Endodermal cell (in vitro differentiated cells): ENCODE results near the gene ATG16L1. TPM values are rescaled to one million over a fixed set of nuclear protein-coding genes. Genes with fewer than 3 reads are reported as not detected.

Experiments used
- DNase-seq: peaks from one replicate; pipeline ENCODE4 v3.0.0-alpha.2; 2017
- H3K27ac ChIP-seq: 2 replicates; pipeline ENCODE4 v1.5.1; 2013; ENCODE audit warnings: mild to moderate bottlenecking, low read depth, low read length, moderate library complexity
- H3K27me3 ChIP-seq: 2 replicates; pipeline ENCODE4 v1.6.1; 2013; ENCODE audit warnings: mild to moderate bottlenecking, low read length, moderate library complexity; ENCODE audit not compliant: insufficient read depth, control insufficient read depth, poor library complexity, severe bottlenecking
- H3K36me3 ChIP-seq: 2 replicates; pipeline ENCODE4 v1.7.0; 2013; ENCODE audit warnings: mild to moderate bottlenecking, low read length, moderate library complexity; ENCODE audit not compliant: control insufficient read depth, insufficient read depth
- H3K4me1 ChIP-seq: one replicate; pipeline ENCODE4 v1.7.0; 2013; ENCODE audit warnings: low read length; ENCODE audit not compliant: control insufficient read depth, insufficient read depth
- H3K4me3 ChIP-seq: 2 replicates; pipeline ENCODE4 v1.5.1; 2013; ENCODE audit warnings: mild to moderate bottlenecking, low read length, moderate library complexity
- H3K9ac ChIP-seq: 2 replicates; pipeline ENCODE4 v1.6.1; 2013; ENCODE audit warnings: mild to moderate bottlenecking, low read length, moderate library complexity; ENCODE audit not compliant: poor library complexity, severe bottlenecking; ENCODE audit errors: extremely low read depth
- H3K9me3 ChIP-seq: 2 replicates; pipeline ENCODE4 v1.6.1; 2013; ENCODE audit warnings: mild to moderate bottlenecking, low read length, moderate library complexity; ENCODE audit not compliant: control insufficient read depth
- H3K27ac Mint-ChIP-seq: 2 replicates; pipeline ENCODE4 v1.8.0; 2020; ENCODE audit warnings: mixed read lengths
- H3K27me3 Mint-ChIP-seq: 2 replicates; pipeline ENCODE4 v1.8.0; 2021; ENCODE audit warnings: mild to moderate bottlenecking, mixed read lengths; ENCODE audit not compliant: insufficient read depth
- H3K36me3 Mint-ChIP-seq: 2 replicates; pipeline ENCODE4 v1.8.0; 2020; ENCODE audit warnings: low read depth, mixed read lengths
- H3K4me1 Mint-ChIP-seq: 2 replicates; pipeline ENCODE4 v1.8.0; 2020; ENCODE audit warnings: mixed read lengths
- H3K4me3 Mint-ChIP-seq: 2 replicates; pipeline ENCODE4 v1.8.0; 2020; ENCODE audit warnings: mild to moderate bottlenecking, moderate library complexity, mixed read lengths
- H3K9me3 Mint-ChIP-seq: 2 replicates; pipeline ENCODE4 v1.8.0; 2020; ENCODE audit warnings: mild to moderate bottlenecking, mixed read lengths
- WGBS, 2 experiments: methylation state at CpG; one replicate each; pipeline versions ENCODE4 v1.1.5 to v1.1.7; 2013; ENCODE audit warnings: missing lambda C conversion rate in 2 of 2, mixed read lengths in 1 of 2; ENCODE audit not compliant: insufficient coverage in 1 of 2, insufficient read length in 1 of 2; 5-methylcytosine and 5-hydroxymethylcytosine counted together
- total RNA-seq, 2 donors: library from RNA; stranded (reverse); fragmentation: NEBNext Ultra II Directional in 1 of 2; extraction: Animal tissue kit (Norgen Biotek cat#: 25700) in 1 of 2; gene quantifications; 2 replicates in 1 of 2; 3 replicates in 1 of 2; pipeline ENCODE4 v1.2.1, GENCODE V29; 2021
- TF ChIP-seq, protein P1 (sequence below): fragments of 200-600 bp; sonication (generic); conservative IDR thresholded peaks from 2 replicates; pipeline ENCODE4 v1.5.0; 2021; ENCODE audit warnings: antibody characterized with exemption, mild to moderate bottlenecking

ATG16L1 gene
- total RNA-seq, 2 donors from 2014 or later = 29.6 to 31.6 TPM

DNA sequence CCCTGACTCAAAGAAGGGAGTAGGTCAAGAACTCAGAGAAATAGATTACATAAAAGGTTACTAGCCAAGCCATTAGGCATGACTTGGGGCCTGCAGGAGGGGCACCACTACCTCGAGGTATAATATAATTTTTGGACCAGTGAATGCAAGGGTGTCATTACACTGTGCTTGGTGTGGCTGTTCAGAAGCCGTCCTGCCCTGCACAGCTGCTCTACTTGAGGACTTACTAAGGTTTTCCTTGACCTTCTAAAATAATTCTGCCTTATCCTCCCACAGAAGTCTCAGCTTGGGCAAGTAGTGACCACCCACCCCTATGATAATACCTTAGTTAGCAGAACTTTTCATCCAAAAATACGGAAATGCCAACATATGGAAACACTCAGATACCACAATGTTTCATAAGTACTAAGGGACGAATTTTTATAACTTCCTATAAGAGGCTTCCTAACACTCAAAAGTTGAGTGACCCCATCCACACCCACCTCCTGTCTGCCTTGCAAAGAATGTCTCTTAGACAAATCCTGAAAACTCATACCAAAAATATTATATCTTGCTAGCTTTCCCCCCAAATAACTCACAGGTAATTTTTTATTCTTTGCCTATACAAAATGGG is 17.7 kb upstream of the ATG16L1 start:
- no peak overlapping the region for H3K27ac ChIP-seq
- Mint-ChIP-seq H3K27me3 (no peaks in the 10 kb centered on the region), H3K4me3 (no peak overlapping the region), H3K9me3 (no peaks in the 10 kb centered on the region), H3K36me3 (no peaks in the 10 kb centered on the region), H3K4me1 (peaks cover 4% of the 10 kb centered on the region), H3K27ac (no peak overlapping the region)
- TF ChIP-seq, protein P1, sequence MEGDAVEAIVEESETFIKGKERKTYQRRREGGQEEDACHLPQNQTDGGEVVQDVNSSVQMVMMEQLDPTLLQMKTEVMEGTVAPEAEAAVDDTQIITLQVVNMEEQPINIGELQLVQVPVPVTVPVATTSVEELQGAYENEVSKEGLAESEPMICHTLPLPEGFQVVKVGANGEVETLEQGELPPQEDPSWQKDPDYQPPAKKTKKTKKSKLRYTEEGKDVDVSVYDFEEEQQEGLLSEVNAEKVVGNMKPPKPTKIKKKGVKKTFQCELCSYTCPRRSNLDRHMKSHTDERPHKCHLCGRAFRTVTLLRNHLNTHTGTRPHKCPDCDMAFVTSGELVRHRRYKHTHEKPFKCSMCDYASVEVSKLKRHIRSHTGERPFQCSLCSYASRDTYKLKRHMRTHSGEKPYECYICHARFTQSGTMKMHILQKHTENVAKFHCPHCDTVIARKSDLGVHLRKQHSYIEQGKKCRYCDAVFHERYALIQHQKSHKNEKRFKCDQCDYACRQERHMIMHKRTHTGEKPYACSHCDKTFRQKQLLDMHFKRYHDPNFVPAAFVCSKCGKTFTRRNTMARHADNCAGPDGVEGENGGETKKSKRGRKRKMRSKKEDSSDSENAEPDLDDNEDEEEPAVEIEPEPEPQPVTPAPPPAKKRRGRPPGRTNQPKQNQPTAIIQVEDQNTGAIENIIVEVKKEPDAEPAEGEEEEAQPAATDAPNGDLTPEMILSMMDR = no peak
- H3K4me3 ChIP-seq = no peak overlapping the region
- H3K27me3 ChIP-seq = no peaks in the 10 kb centered on the region
- no peaks in the 10 kb centered on the region for H3K9me3 ChIP-seq
- H3K36me3 ChIP-seq = no peaks in the 10 kb centered on the region
- no peak overlapping the region for H3K9ac ChIP-seq
- H3K4me1 ChIP-seq = no peaks in the 10 kb centered on the region
- no peak for DNase-seq
- 89 to 92% methylated on average over 3 to 4 of the region's 4 CpGs for WGBS, 2 experiments

DNA sequence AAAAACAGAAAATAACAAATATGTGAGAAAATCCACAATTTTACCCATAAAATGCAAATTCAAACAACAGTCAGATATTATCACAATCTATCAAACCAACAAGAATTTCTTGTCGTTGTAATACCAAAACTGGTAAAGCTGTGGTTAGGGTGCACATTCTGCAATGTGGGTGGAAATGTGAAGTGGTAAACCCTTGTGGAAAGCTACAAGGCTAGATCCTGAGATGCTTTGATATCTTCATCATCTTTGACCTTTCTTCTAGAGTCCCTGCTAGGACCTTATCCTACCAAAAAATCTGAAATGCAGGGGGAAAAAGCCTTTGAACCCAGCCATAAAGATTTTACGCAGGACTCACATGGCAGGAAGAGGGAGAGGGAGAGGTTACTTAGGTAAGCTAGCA is 17.2 kb upstream of the ATG16L1 start:
- Mint-ChIP-seq H3K36me3 (no peaks in the 10 kb centered on the region), H3K27ac (no peak overlapping the region), H3K9me3 (peaks cover 2% of the 10 kb centered on the region), H3K27me3 (peaks cover 2% of the 10 kb centered on the region), H3K4me3 (no peak overlapping the region), H3K4me1 (peaks cover 4% of the 10 kb centered on the region)
- Histone ChIP-seq H3K36me3 (no peaks in the 10 kb centered on the region), H3K27me3 (no peaks in the 10 kb centered on the region), H3K9ac (no peak overlapping the region), H3K4me3 (no peak overlapping the region), H3K27ac (no peak overlapping the region), H3K9me3 (no peaks in the 10 kb centered on the region), H3K4me1 (no peaks in the 10 kb centered on the region)
- DNase-seq = no peak
- WGBS, 2 experiments = 98% methylated on average over 2 of the region's 2 CpGs; no CpG with 5 or more reads in 1 of the 2 experiments
- TF ChIP-seq, protein P1 = no peak

DNA sequence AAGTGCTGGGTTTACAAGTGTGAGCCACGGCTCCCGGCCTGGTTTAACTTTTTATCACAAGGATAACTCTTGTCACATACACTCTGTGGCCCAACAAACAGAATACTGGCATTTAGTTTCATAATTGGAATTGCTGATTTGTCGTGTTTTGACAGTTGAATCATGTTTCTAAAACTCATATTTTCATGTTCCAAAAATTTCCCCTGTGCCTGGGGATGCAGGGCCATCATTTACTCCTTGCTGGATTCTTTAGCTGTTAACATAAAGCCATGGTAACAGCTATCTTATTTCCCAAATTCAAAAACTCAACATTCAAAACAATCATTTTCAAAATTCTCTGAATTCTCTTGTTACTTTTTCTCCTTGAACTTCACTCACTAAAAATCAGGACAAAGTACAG is 16.5 kb upstream of the ATG16L1 start:
- peaks cover 5% of the 10 kb centered on the region for H3K9me3 Mint-ChIP-seq
- Histone ChIP-seq H3K27ac (no peak overlapping the region), H3K36me3 (no peaks in the 10 kb centered on the region), H3K4me1 (no peaks in the 10 kb centered on the region), H3K9me3 (no peaks in the 10 kb centered on the region), H3K9ac (no peak overlapping the region), H3K4me3 (no peak overlapping the region), H3K27me3 (no peaks in the 10 kb centered on the region)
- H3K4me3 Mint-ChIP-seq = no peak overlapping the region
- H3K27me3 Mint-ChIP-seq = peaks cover 2% of the 10 kb centered on the region
- no peaks in the 10 kb centered on the region for H3K36me3 Mint-ChIP-seq
- DNase-seq = no peak
- peaks cover 4% of the 10 kb centered on the region for H3K4me1 Mint-ChIP-seq
- no peak overlapping the region for H3K27ac Mint-ChIP-seq
- WGBS, 2 experiments = 90 to 91% methylated on average over 3 of the region's 3 CpGs
- TF ChIP-seq, protein P1 = no peak
